Stomach smooth muscle (tissue), 2 donors: ENCODE data around the gene EIF5AL1.
A peak's percentile ranks its signal among the peaks of the same experiment; 100 is the strongest.

Experiments
- H3K27ac ChIP-seq: one replicate; pipeline ENCODE4 v1.7.0; 2013; ENCODE audit warnings: mild to moderate bottlenecking, low read length, inconsistent platforms
- H3K27me3 ChIP-seq, 2 donors: one replicate each; pipeline ENCODE4 v1.7.0; 2013; ENCODE audit warnings: low read length in 2 of 2; ENCODE audit not compliant: insufficient read depth in 2 of 2, control insufficient read depth in 1 of 2
- H3K36me3 ChIP-seq, 2 donors: one replicate each; pipeline ENCODE4 v1.7.0; 2013; ENCODE audit warnings: low read length in 2 of 2; ENCODE audit not compliant: control insufficient read depth in 2 of 2, insufficient read depth in 2 of 2
- H3K4me1 ChIP-seq: one replicate; pipeline ENCODE4 v1.7.0; 2013; ENCODE audit warnings: low read length; ENCODE audit not compliant: control insufficient read depth, insufficient read depth
- H3K4me3 ChIP-seq, 2 donors: one replicate each; pipeline ENCODE4 v1.7.0; 2013; ENCODE audit warnings: low read length in 2 of 2
- H3K9ac ChIP-seq, 2 donors: one replicate each; pipeline ENCODE4 v1.7.0; 2013; ENCODE audit warnings: low read length in 2 of 2, mild to moderate bottlenecking in 1 of 2
- H3K9me3 ChIP-seq, 2 donors: one replicate each; pipeline ENCODE4 v1.7.0; 2013; ENCODE audit warnings: low read length in 2 of 2; ENCODE audit not compliant: control insufficient read depth in 2 of 2
- donor health status: healthy.
- donor health status: Pancreatic carcinoma.

Gene EIF5AL1

DNA sequence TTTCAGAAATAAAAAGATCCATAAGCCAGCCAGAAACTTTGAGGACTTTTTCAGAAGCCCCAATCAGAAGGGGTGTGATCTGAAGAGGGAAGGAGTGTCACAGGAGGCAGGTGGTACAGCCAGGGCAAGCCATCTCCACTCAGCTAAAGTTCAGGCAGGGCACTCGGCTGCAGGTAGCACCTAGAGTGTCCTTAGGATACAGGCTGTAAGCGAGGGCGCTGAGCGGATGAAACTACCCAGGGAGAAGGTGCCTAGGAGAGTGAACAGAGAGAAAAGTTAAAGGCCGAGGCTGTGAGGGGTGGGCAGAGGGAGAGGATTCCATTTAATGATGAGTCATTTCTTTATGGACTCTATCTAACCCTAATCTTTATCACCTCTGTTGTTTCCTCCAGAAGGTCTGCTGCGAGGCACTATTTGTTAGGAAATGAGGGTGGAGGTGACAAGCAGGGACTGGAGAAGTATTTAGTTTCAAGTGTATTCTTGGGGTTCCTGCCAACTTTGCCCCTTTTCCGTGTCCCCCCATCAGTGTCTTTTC lies 37.1 kb upstream of the EIF5AL1 start:
- Histone ChIP-seq H3K4me1 (peaks cover 4% of the 10 kb centered on the region), H3K9ac (no peak overlapping the region), H3K27me3 (no peaks in the 10 kb centered on the region), H3K9me3 (no peaks in the 10 kb centered on the region), H3K27ac (no peak overlapping the region), H3K4me3 (no peak overlapping the region), H3K36me3 (no peaks in the 10 kb centered on the region)

GRCh38 chr10:79475877-79476276 lies 36.5 kb upstream of the EIF5AL1 start:
- Histone ChIP-seq H3K4me1 (peaks cover 4% of the 10 kb centered on the region), H3K36me3 (no peaks in the 10 kb centered on the region), H3K27me3 (no peaks in the 10 kb centered on the region), H3K9ac (no peak overlapping the region), H3K4me3 (no peak overlapping the region), H3K9me3 (no peaks in the 10 kb centered on the region), H3K27ac (no peak overlapping the region)

DNA sequence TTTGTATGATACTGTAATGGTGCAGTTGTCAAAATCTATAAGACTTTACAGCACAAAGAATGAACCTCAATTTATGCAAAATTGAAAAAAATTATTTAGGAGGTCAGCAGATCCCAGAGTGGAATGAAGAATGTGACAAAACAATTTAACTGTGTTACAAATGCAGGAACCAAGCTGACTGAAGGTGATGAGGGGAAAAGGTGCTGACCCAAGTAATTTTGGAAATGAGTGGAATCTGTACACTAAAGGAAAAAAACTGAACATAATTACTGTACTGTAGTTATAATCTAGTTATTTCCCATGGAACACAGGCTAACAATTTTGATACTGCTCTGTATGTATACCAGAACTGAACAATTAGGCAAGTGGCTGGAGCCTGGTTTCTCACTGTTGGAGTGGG lies 35.7 kb upstream of the EIF5AL1 start:
- Histone ChIP-seq H3K27me3 (no peaks in the 10 kb centered on the region), H3K36me3 (no peaks in the 10 kb centered on the region), H3K9ac (no peak overlapping the region), H3K27ac (no peak overlapping the region), H3K4me1 (peaks cover 4% of the 10 kb centered on the region), H3K4me3 (no peak overlapping the region), H3K9me3 (no peaks in the 10 kb centered on the region)

DNA sequence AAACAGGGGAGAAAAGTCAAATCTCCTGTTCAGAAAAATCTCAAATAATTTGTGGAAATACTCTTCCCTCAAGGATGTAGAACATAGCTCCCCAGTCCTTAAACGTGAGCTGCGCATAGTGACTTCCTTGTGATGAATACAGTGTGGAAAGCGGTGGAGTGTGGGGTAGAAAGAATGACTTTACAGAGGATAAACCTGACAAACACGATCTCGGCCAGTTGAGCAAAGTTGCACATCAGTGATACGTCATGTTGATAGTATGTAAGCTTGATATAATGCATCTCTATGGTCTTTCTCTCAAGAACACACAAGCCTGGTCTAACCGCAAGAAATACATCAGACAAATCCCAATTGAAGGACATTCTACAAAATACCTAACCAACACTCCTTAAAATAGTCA lies 34.9 kb upstream of the EIF5AL1 start:
- Histone ChIP-seq H3K9me3 (no peaks in the 10 kb centered on the region), H3K27ac (no peak overlapping the region), H3K4me3 (no peak overlapping the region), H3K36me3 (no peaks in the 10 kb centered on the region), H3K9ac (no peak overlapping the region), H3K27me3 (no peaks in the 10 kb centered on the region), H3K4me1 (peaks cover 4% of the 10 kb centered on the region)

GRCh38 chr10:79479283-79479909 lies 32.9 kb upstream of the EIF5AL1 start:
- H3K4me3 ChIP-seq = no peak overlapping the region
- no peak overlapping the region for H3K9ac ChIP-seq
- no peak overlapping the region for H3K27ac ChIP-seq
- no peaks in the 10 kb centered on the region for H3K9me3 ChIP-seq
- H3K27me3 ChIP-seq = no peaks in the 10 kb centered on the region
- peaks cover 4% of the 10 kb centered on the region for H3K4me1 ChIP-seq
- no peaks in the 10 kb centered on the region for H3K36me3 ChIP-seq

- no peak overlapping the region for H3K27ac ChIP-seq
- H3K9me3 ChIP-seq = no peaks in the 10 kb centered on the region
- no peaks in the 10 kb centered on the region for H3K36me3 ChIP-seq
- H3K27me3 ChIP-seq = no peaks in the 10 kb centered on the region
- H3K4me1 ChIP-seq = peaks cover 4% of the 10 kb centered on the region
- H3K4me3 ChIP-seq = no peak overlapping the region
- no peak overlapping the region for H3K9ac ChIP-seq
These were observed 30.0 kb upstream of the EIF5AL1 start for GRCh38 chr10:79482304-79482703.

DNA sequence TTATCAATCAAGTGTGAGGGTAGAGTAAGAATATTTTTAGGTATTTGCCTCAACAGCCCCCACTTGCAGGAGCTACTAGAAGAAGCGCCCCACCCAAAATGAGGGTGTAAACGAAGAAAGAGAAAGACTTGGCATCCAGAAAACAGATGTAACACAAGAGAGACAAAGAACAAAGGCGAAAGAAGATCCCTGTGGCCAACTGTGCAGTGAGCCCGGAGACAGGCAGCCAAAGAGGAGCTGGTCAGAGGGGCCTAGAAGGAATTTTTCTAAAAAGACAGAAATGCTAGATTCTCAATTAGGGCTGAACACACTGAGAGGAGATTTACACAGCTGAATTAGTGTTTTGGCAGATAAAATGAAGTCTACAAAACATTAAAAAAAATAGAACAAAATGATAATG lies 29.6 kb upstream of the EIF5AL1 start:
- peaks cover 8% of the 10 kb centered on the region for H3K4me1 ChIP-seq
- no peak overlapping the region for H3K27ac ChIP-seq
- no peak overlapping the region for H3K4me3 ChIP-seq
- no peaks in the 10 kb centered on the region for H3K9me3 ChIP-seq
- no peak overlapping the region for H3K9ac ChIP-seq
- H3K36me3 ChIP-seq = no peaks in the 10 kb centered on the region
- no peaks in the 10 kb centered on the region for H3K27me3 ChIP-seq

GRCh38 chr10:79483299-79483698 lies 29.0 kb upstream of the EIF5AL1 start:
- H3K4me3 ChIP-seq = no peak overlapping the region
- H3K4me1 ChIP-seq = peaks cover 14% of the 10 kb centered on the region
- no peak overlapping the region for H3K9ac ChIP-seq
- H3K9me3 ChIP-seq = no peaks in the 10 kb centered on the region
- no peaks in the 10 kb centered on the region for H3K27me3 ChIP-seq
- peak overlapping the region; percentile 24 for H3K27ac ChIP-seq
- no peaks in the 10 kb centered on the region for H3K36me3 ChIP-seq

DNA sequence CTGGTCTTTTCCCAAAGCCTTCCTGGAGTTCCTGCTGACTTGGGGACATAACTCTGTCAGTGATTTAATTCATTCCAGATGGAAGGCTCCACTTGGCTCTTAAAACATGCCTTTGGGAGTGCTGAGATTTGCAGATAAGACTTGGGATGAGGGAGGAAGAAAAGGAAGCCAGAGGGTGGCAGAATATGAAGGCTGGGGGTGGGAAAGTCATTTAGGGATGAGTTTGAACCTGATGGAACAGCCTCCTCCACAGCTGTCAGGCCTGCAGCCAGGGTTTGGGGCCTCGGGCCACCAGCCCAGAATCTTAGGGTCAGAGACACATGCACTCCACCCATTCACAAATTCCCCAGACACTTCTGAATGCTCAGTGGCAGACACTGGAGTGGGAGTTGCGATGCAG lies 28.4 kb upstream of the EIF5AL1 start:
- Histone ChIP-seq H3K9me3 (no peaks in the 10 kb centered on the region), H3K36me3 (no peaks in the 10 kb centered on the region), H3K4me3 (no peak overlapping the region), H3K27ac (peak overlapping the region; percentile 24), H3K9ac (no peak overlapping the region), H3K4me1 (peaks cover 20% of the 10 kb centered on the region), H3K27me3 (no peaks in the 10 kb centered on the region)

- Histone ChIP-seq H3K9me3 (no peaks in the 10 kb centered on the region), H3K4me1 (peaks cover 20% of the 10 kb centered on the region), H3K27me3 (no peaks in the 10 kb centered on the region), H3K9ac (no peak overlapping the region), H3K27ac (peak overlapping the region; percentile 24), H3K36me3 (no peaks in the 10 kb centered on the region), H3K4me3 (no peak overlapping the region)
These were observed 27.9 kb upstream of the EIF5AL1 start for GRCh38 chr10:79484476-79484875.

DNA sequence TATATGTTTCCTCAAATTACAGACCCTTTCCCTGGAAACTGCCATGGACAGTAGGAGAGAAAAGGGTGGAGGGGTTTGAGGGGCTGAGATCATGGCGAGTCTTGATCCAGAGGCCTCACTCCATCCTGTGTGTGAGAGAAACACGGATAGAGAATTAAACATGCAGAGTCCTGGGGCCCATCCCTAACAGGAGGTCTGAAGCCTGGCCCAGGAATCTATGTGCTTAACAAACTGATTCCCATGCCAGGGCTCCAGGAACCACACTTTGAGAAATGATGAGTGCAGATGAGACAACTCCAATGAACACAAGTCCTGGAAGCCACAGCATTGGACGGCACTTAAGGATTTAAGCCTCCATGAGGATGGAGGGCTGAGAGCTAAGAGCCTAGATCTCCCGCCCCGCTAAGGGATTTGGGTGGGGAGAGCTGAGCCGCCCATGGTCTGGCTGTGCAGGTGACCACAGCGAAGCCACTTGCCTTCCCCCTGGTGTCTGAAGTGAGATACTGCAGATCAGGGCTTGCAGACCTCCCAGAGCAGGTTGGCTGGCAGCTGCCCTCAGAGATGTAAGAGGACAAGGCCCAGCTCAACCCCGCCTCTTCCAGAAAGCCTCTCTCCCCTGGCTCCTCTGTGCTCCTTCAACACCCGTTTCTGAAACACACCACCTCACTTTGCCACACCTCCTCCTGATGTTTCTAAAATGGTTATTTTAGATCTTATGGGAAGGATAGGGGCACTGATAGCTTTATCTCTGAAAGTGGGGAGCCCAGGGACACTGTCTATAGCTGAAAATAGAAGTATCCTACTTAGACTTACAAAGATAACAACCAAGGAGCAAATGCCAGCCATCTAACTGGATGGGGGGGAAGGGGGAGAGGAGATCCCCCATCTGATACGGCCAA lies 24.8 kb upstream of the EIF5AL1 start:
- Histone ChIP-seq H3K27ac (peak overlapping the region; percentile 24), H3K9me3 (no peaks in the 10 kb centered on the region), H3K27me3 (no peaks in the 10 kb centered on the region), H3K36me3 (no peaks in the 10 kb centered on the region), H3K4me3 (no peak overlapping the region), H3K9ac (no peak overlapping the region), H3K4me1 (peaks cover 27% of the 10 kb centered on the region)
